K562 treated with DMSO at 1 percent for 24 hours (cell line): ENCODE measurements around the gene PRAMEF27. TPM values are rescaled to one million over a fixed set of nuclear protein-coding genes. Genes with fewer than 3 reads are reported as not detected.

Source experiments
- total RNA-seq: library from RNA; unstranded; fragments of 300-600 nt; gene quantifications from 2 replicates; pipeline ENCODE4 v1.2.3, GENCODE V29; 2022; ENCODE audit warnings: low read depth; ENCODE audit not compliant: insufficient read depth

The PRAMEF27 gene
- total RNA-seq, result not detected in 2 replicates

GRCh38 chr1:13056475-13056874 lies at the start of gene PRAMEF27:
Gene PRAMEF27 (minus strand): TSS chr1:13056575. CDS start chr1:13053659, 2,916 bp downstream.

DNA sequence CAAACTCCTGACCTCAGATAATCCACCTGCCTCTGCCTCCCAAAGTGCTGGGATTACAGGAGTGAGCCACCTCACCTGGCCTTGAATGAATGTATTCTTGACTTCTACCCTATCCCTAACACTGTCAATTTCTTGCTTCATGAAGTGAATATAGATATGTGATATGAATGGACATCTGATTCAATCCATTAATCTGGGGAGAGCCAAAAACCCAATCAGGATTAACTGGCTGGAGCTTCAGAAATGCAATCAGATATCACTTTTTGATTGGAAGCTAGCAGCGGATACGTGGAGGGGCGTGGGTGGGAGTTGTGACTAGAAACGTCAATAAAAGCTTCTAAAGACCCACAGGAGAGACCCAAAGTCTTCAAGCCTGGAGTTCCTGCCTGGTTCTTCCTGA lies 14.1 kb upstream of the PRAMEF27 start, which contains the start of gene PRAMEF25:
Gene PRAMEF25, plus strand, starts transcription at position 301 of the 400 bp plus-strand sequence. CDS start 2,920 bp downstream, outside the sequence.

Other genes starting within 250 kb of the PRAMEF27 start
- not detected in 2 replicates for gene PRAMEF11, start 225.2 kb downstream of the PRAMEF27 start, total RNA-seq
- gene HNRNPCL1, start 207.9 kb downstream of the PRAMEF27 start, total RNA-seq, result not detected in 2 replicates
- gene PRAMEF2, start 199.5 kb downstream of the PRAMEF27 start, total RNA-seq, result not detected in 2 replicates
- gene PRAMEF4, start 170.4 kb downstream of the PRAMEF27 start, total RNA-seq, result not detected in 2 replicates
- gene PRAMEF10, start 158.3 kb downstream of the PRAMEF27 start, total RNA-seq, result not detected in 2 replicates
- not detected in 2 replicates for gene PRAMEF7, start 140.0 kb downstream of the PRAMEF27 start, total RNA-seq
- gene PRAMEF6, start 109.0 kb downstream of the PRAMEF27 start, total RNA-seq, result not detected in 2 replicates
- gene HNRNPCL3, start 4.2 kb upstream of the PRAMEF27 start, total RNA-seq, result not detected in 2 replicates
- not detected in 2 replicates for gene PRAMEF25, start 14.2 kb upstream of the PRAMEF27 start, total RNA-seq
- not detected in 2 replicates for gene HNRNPCL2, start 60.3 kb upstream of the PRAMEF27 start, total RNA-seq
- not detected in 2 replicates for gene PRAMEF26, start 99.4 kb upstream of the PRAMEF27 start, total RNA-seq
- gene HNRNPCL4, start 109.1 kb upstream of the PRAMEF27 start, total RNA-seq, result not detected in 2 replicates
- gene PRAMEF9, start 115.3 kb upstream of the PRAMEF27 start, total RNA-seq, result not detected in 2 replicates
- not detected in 2 replicates for gene PRAMEF13, start 144.8 kb upstream of the PRAMEF27 start, total RNA-seq
- not detected in 2 replicates for gene PRAMEF18, start 169.6 kb upstream of the PRAMEF27 start, total RNA-seq
- not detected in 2 replicates for gene PRAMEF5, start 197.6 kb upstream of the PRAMEF27 start, total RNA-seq
- 0.21 TPM in 1 of 2 replicates, not detected in the other for gene PRAMEF8, start 228.6 kb upstream of the PRAMEF27 start, total RNA-seq
- gene PRAMEF33, start 247.0 kb upstream of the PRAMEF27 start, total RNA-seq, result not detected in 2 replicates